Stromal cell of bone marrow (primary cell): Measurements from ENCODE around the gene HAUS3.

ENCODE experiments used
- DNase-seq: peaks from one replicate; pipeline ENCODE4 v3.0.0-alpha.2; 2012; ENCODE audit warnings: low read depth

The HAUS3 gene, protein sequence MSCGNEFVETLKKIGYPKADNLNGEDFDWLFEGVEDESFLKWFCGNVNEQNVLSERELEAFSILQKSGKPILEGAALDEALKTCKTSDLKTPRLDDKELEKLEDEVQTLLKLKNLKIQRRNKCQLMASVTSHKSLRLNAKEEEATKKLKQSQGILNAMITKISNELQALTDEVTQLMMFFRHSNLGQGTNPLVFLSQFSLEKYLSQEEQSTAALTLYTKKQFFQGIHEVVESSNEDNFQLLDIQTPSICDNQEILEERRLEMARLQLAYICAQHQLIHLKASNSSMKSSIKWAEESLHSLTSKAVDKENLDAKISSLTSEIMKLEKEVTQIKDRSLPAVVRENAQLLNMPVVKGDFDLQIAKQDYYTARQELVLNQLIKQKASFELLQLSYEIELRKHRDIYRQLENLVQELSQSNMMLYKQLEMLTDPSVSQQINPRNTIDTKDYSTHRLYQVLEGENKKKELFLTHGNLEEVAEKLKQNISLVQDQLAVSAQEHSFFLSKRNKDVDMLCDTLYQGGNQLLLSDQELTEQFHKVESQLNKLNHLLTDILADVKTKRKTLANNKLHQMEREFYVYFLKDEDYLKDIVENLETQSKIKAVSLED

GRCh38 chr4:2241410-2242353, at the start of gene HAUS3, which contains the start of gene POLN:
Gene HAUS3, minus strand, starts transcription at chr4:2242121. Its CDS starts 1,175 bp downstream, at chr4:2240946.
Gene POLN, minus strand, starts transcription at chr4:2242121. Its CDS starts 12,890 bp downstream, at chr4:2229231.
- DNase-seq = peak; percentile 92

DNA sequence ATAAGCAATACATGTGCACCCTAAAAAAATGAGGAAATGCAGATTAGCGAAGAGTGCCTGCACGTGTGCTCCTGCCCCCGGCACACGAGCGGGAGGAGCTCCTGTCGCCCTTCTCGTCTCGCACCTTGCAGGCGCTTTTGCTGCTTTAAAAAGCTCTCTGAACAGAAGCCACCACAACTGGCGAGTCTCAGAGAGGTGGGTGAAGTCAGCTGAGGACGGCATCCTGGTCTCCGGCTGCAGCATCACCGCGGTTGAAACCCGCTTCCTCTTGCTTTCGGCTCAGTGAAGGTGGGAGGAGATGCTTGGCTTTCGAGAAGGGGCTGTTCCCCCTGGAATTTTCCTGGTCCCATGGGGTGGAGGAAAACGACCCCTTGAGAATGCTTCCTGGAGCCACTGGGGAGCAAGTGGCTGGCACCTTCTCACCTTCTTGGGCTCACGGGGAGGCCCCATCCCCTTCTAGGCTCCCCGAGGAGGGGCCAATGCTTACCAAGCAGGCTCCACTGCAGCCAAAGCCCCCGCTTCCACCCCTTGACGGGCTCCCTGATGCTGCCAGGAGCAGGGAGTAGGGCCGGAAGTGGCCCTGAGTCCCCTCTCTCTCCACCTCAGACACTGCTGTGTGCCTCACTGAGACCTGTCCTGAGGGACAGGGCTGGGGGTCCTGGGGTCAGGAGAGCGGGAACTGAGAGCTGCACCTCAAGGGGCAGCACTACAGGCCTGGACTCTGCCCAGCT, 49.2 kb upstream of the HAUS3 start:
- DNase-seq = no peak

DNA sequence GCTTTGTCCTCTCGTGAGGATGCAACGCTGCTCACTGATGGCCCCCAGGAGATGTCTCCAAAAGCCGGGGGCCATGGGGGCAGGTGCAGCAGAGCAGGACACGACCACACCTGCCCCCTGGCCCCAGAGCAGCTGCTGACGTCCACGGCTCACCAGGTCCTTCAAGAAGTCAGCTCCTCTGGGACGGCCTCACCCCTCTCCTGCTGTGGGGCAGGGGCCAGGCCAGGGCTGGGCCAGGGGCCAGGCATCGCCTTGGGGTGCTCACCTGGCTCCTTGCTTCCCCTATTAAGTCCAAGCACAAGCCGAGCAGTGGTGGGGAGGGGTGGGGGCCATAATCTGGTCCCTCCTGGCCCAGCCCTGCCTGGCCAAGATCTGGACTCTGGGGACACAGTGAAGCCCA, 48.6 kb upstream of the HAUS3 start:
- no peak for DNase-seq

- DNase-seq = no peak
Measured at GRCh38 chr4:2289955-2290333, 48.0 kb upstream of the HAUS3 start.

- DNase-seq = no peak
Measured at GRCh38 chr4:2289311-2289954, 47.5 kb upstream of the HAUS3 start.

GRCh38 chr4:2288051-2288541, 46.2 kb upstream of the HAUS3 start:
- DNase-seq = no peak

DNA sequence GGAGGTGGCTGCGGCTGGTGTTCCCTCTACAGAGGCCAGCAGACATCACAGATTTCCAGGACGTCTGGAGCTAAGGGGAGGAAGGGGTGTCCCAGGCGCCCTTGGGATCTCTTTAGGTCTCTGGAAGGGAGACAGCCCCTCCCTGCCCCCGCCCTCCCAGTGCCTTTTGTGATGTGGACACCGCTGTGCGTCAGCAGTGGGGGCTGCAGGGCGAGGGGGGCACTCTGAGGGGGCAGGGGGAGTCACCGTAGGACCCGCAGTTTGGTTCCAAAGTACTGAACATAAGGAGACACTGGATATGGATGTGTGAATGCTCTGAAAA, 45.6 kb upstream of the HAUS3 start:
- no peak for DNase-seq

GRCh38 chr4:2286904-2287593, 45.1 kb upstream of the HAUS3 start:
- no peak for DNase-seq

DNA sequence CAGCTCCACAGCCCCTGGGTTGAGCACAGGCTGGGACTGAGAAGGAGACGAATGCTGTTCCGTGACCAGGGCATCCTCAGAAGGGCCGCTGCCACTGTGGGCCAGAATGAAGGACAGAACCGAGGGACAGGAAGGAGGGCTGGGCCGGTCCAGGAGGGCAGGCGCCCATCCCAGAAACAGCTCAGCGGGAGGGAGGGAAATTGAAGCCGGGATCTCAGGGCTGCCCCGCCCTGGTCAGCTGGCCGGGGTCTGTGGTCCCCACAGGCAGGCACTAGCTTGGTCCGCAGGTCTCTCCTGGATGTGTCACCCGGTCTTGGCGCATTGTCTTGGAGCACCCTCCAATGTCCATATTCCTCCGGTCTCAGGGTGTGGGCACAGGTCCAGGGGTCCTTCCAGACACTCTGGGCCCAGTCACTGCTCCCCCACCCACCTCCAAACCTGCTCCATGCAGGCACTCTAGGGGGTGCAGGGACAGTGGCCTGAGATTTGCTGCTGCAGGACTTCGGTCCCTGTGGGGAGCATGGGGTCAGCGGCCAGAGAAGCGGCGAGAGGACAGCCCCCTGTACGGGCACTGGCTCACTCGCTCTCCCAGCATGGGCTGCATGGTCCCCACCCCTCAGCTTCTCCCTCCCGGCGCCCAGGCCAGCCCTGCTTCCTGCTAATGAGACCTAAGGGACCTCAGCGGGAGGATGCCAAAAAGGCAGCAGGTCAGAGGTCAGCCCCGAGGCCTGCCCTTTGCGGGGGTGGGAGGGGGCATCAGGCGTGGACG, 43.9 kb upstream of the HAUS3 start:
- DNase-seq = no peak

- peak; percentile 54 for DNase-seq
Measured at GRCh38 chr4:2284934-2285612, 43.2 kb upstream of the HAUS3 start.

DNA sequence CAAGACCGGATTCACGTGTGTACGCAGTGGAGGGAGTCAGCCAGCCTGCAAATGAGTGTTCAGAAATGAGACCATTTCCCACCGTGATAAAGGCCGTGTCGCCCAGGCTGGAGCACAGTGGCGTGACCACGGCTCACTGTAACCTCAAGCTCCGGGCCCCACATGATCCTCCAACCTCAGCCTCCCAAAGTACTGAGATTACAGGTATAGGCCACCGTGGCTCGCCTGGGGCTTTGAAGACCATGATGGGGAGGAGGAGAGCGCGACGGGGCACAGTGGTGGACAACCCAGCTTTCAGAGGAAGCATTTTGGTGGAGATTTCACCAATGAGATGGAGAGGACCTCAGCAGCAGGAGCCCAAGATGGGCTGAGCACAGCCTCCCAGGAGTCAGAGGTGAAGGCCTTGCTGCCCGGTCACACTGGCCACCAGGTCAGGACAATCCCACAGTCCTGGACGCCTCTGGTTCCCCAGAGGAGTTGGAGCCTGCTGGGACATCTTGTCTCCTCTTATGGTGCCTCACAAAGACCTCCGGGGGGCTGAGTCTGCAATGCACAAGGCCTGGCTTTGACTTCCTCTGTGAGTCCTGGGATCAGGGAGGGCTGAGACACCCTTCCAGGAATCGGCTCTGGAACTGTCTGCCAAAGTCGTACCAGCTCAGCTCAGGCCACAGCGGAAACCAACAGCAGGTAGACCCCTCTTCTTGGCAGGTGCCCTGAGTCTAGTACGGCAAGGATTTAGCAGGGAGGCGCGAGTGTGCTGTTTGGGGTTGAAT, 42.4 kb upstream of the HAUS3 start:
- DNase-seq = no peak

DNA sequence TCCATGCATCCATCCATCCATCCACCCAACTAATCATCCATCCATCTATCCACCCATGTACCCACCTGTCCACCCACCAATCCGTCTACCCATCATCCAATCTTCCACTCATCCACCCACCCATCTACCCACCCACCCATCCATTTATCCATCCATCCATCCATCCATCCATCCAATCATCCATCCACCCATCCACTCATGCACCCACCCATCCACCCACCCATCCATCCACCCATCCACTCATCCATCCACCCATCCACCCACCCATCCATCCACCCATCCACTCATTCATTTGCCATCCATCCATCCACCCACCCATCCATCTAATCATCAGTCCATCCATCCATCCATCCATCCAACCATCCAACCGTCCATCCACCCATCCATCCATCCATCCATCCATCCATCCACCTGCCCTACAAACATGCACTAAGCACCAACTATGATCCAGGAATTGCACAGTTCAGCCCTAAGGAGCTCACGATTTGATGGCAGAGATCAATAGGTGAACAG, 41.3 kb upstream of the HAUS3 start:
- DNase-seq = no peak

- DNase-seq = no peak
Measured at GRCh38 chr4:2281575-2282343, 39.8 kb upstream of the HAUS3 start.

GRCh38 chr4:2280531-2281300, 38.8 kb upstream of the HAUS3 start:
- DNase-seq = no peak

- no peak for DNase-seq
Measured at GRCh38 chr4:2277956-2278355, 36.0 kb upstream of the HAUS3 start.

- DNase-seq = no peak
Measured at GRCh38 chr4:2276581-2277325, 34.8 kb upstream of the HAUS3 start.
